ENCODE results near the gene ROM1. TPM values are rescaled to one million over a fixed set of nuclear protein-coding genes. Genes with fewer than 3 reads are reported as not detected.

The ROM1 gene
- total RNA-seq, 2 experiments from 2014 or later = 1.4 to 2.4 TPM

- H3K4me3 Mint-ChIP-seq = no peak overlapping the region
- no peak overlapping the region for H3K27ac Mint-ChIP-seq
- no peaks in the 10 kb centered on the region for H3K27me3 Mint-ChIP-seq
- POLR2A ChIA-PET = interaction anchor here (1.2 to 3.8 kb wide), 5 partner anchors 8 to 68 kb away, joined by 3 to 83 read pairs (median 5); partner anchors contain the start of genes B3GAT3, EML3, INTS5 and LBHD1
- DNase-seq = no peak
- no peaks in the 10 kb centered on the region for H3K9me3 Mint-ChIP-seq
- ATAC-seq (ENCODE audit: low read depth) = no peak
- H3K36me3 Mint-ChIP-seq = peaks cover 43% of the 10 kb centered on the region
- peaks cover 27% of the 10 kb centered on the region for H3K4me1 Mint-ChIP-seq
Observed at GRCh38 chr11:62603776-62604299, 9.2 kb upstream of the ROM1 start.

DNA sequence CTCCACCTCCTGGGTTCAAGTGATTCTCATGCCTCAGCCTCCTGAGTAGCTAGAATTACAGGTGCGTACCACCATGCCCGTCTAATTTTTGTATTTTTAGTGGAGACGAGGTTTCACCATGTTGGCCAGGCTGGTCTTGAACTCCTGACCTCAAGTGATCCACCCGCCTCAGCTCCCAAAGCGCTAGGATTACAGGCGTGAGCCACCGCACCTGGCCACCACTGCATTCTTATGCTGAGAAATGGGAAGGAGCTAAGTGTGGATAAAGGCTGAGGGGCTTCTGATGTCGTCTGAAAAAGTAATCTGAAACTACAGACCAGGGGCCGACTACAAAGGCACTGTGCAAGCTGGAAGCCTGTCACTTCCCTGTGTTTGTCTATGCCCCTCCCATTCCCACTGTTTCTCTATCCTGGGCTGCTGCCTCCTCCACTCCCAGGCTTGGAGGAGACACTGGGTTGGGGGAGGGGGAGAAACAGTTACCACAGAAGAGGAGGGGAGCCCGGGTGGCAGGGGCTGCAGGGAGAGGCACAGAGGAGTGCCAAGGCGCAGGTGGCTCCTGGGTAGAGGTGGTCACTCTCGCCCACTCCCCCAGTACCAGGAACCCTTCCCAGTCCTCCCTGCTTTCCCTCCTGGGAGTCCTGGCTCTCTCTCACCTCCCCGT is 8.5 kb upstream of the ROM1 start:
- Mint-ChIP-seq H3K4me1 (peaks cover 27% of the 10 kb centered on the region), H3K27me3 (no peaks in the 10 kb centered on the region), H3K27ac (no peak overlapping the region), H3K9me3 (no peaks in the 10 kb centered on the region), H3K36me3 (peaks cover 40% of the 10 kb centered on the region), H3K4me3 (no peak overlapping the region)
- ATAC-seq (ENCODE audit: low read depth) (no peak), DNase-seq (no peak)
- POLR2A ChIA-PET = interaction anchor here (1.2 to 1.7 kb wide), 3 partner anchors 17 to 68 kb away, joined by 3 to 5 read pairs (median 3); partner anchors contain the start of genes B3GAT3, INTS5, LBHD1 and UQCC3

DNA sequence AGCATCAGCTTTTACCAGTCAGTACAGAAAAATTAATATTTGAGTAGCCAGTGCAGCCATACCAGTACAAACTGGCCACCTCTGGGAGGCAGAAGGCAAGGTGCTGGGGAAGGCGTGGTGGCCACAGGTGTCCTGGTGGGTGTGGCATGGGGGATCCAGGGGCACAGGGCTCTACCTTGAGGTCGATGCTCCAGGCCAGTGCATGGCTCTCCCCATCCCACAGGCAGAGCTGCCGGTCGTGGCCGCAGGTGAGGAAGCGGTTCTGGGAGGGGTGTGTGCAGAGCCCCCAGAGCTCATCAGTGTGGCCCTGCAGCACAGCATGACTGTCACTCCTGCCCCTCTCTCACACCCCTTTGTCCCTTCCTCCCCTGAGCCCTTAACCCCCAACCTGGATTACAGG is 7.6 kb upstream of the ROM1 start:
- no peak overlapping the region for H3K27ac Mint-ChIP-seq
- POLR2A ChIA-PET = interaction anchor here (1.0 to 1.2 kb wide), 2 partner anchors 13 to 41 kb away, joined by 3 read pairs; partner anchors contain the start of gene GANAB

GRCh38 chr11:62605902-62606301 is 7.2 kb upstream of the ROM1 start:
- H3K36me3 Mint-ChIP-seq = peaks cover 32% of the 10 kb centered on the region
- no peak for DNase-seq
- H3K4me1 Mint-ChIP-seq = peaks cover 28% of the 10 kb centered on the region
- no peaks in the 10 kb centered on the region for H3K9me3 Mint-ChIP-seq
- no peak for ATAC-seq (ENCODE audit: low read depth)
- POLR2A ChIA-PET = interaction anchor here (1.0 to 1.2 kb wide), 2 partner anchors 14 to 41 kb away, joined by 3 read pairs; partner anchors contain the start of gene GANAB
- H3K4me3 Mint-ChIP-seq = no peak overlapping the region
- H3K27ac Mint-ChIP-seq = no peak overlapping the region
- H3K27me3 Mint-ChIP-seq = no peaks in the 10 kb centered on the region

More for the DNA sequence above, 7.6 kb upstream of the ROM1 start:
- ATAC-seq (ENCODE audit: low read depth) (no peak), DNase-seq (no peak)
- H3K4me3 Mint-ChIP-seq = no peak overlapping the region
- H3K4me1 Mint-ChIP-seq = peaks cover 27% of the 10 kb centered on the region
- H3K9me3 Mint-ChIP-seq = no peaks in the 10 kb centered on the region
- H3K27me3 Mint-ChIP-seq = no peaks in the 10 kb centered on the region
- H3K36me3 Mint-ChIP-seq = peaks cover 34% of the 10 kb centered on the region

DNA sequence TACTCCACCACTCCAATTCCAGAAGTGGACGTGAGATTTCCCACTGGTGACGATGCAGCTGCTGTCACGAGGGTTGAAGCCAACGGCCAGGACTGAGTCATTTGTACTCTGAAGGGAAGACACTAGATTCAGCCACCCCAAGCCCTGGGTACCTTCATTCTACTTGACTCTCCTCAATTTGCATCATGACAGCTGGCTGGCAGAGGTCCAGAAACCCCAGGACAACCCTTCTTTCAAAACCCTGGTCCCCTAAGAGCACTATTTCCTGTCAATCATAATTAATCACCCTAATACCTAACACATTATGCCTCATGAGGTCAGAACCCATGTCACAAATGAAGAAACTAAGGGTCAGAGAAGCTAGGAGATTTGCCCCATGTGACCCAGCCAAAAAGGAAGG is 5.3 kb upstream of the ROM1 start:
- no peak for ATAC-seq (ENCODE audit: low read depth)
- no peak overlapping the region for H3K4me3 Mint-ChIP-seq
- POLR2A ChIA-PET = interaction anchor here (0.7 to 2.0 kb wide), 3 partner anchors 9 to 212 kb away, joined by 3 to 12 read pairs (median 10); partner anchors contain the start of gene TUT1
- H3K27ac Mint-ChIP-seq = no peak overlapping the region
- no peaks in the 10 kb centered on the region for H3K9me3 Mint-ChIP-seq
- H3K4me1 Mint-ChIP-seq = peaks cover 28% of the 10 kb centered on the region
- peaks cover 28% of the 10 kb centered on the region for H3K36me3 Mint-ChIP-seq
- no peak for DNase-seq
- H3K27me3 Mint-ChIP-seq = no peaks in the 10 kb centered on the region

- Mint-ChIP-seq H3K9me3 (no peaks in the 10 kb centered on the region), H3K27ac (peak overlapping the region; percentile 30), H3K27me3 (no peaks in the 10 kb centered on the region), H3K4me1 (peaks cover 31% of the 10 kb centered on the region), H3K4me3 (peak overlapping the region; percentile 22), H3K36me3 (peaks cover 23% of the 10 kb centered on the region)
- ATAC-seq (ENCODE audit: low read depth) (no peak), DNase-seq (no peak)
- POLR2A ChIA-PET = interaction anchor here (0.7 to 2.0 kb wide), 5 partner anchors 9 to 41 kb away, joined by 3 to 12 read pairs (median 8); partner anchors contain the start of genes B3GAT3 and TUT1
Observed at GRCh38 chr11:62608776-62609175, 4.3 kb upstream of the ROM1 start.

DNA sequence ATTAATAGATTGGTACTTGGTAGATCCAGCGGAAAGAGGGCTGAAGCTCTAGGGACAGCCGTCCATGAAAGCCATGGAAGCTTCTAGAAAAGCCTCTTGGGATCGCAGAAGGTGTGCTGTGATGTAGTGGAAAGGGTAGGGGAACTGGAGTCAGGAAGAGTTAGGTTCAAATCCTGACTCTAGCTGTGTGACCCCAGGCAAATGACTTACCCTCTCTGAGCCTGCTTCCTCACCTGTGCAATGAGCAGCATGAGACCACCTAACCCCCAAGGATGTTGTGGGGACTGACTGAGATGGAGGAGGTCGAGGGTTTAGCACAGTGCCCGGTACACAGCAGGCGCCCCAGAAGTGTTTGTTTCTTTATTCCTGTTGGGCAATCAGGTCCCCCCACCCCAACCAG is 2.7 kb upstream of the ROM1 start:
- POLR2A ChIA-PET = interaction anchor here (1.0 to 5.0 kb wide), 8 partner anchors 9 to 271 kb away, joined by 3 to 50 read pairs (median 22); partner anchors contain the start of genes B3GAT3, C11orf98, CSKMT and INTS5
- Mint-ChIP-seq H3K4me1 (peaks cover 39% of the 10 kb centered on the region), H3K36me3 (peaks cover 16% of the 10 kb centered on the region)

DNA sequence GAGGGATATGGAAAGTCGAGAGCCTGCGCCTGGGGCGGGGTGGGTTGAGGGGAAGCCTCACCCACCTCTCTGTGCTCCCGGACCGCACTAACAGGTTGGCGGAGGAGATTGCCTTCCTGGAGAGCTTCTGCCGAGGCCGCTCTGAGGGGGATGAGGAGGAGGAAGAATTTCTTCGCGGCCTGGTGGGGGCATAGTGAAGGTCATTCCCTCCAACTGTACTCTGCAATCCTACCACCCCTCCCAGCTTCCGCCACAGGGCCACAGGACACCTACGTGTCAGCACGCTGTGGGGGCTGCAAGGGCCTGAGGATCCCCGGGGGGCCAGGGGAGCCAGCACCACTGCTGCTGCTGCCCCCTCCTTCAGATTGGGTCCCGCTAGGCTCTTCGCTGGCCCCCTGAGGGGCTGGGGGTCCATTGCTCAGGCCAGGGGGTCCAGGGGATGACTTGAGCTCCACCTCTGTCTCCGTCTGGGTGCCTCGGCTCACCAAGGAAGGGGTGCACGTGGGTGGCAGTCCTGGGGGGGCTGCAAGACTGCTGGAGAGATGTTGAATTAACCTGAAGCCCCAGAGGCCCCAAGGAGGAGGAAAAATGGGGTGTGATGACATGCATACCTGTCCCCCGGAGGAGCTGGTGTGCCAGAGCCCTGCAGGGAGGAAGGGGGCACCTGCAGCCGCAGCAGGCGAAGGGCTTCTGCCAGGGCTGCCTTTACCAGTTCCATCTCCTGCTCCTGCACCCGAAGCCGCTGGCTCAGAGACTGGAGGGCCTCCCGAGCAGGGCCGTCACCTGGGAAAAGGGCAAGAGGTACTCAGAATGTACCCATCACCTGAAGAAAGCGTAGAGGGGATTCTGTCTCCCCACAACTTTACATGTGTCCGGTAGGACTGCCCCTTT is 2.0 kb upstream of the ROM1 start:
- Mint-ChIP-seq H3K4me3 (peak overlapping the region; percentile 90), H3K27me3 (no peaks in the 10 kb centered on the region), H3K9me3 (no peaks in the 10 kb centered on the region), H3K36me3 (peaks cover 15% of the 10 kb centered on the region), H3K27ac (peak overlapping the region; percentile 93), H3K4me1 (peaks cover 39% of the 10 kb centered on the region)
- DNase-seq (no peak), ATAC-seq (ENCODE audit: low read depth) (no peak)
- POLR2A ChIA-PET = interaction anchor here (0.6 to 5.0 kb wide), 18 partner anchors 8 to 270 kb away, joined by 3 to 50 read pairs (median 7); partner anchors contain the start of genes B3GAT3, C11orf98, CSKMT and GANAB

More for the DNA sequence above, 2.7 kb upstream of the ROM1 start:
- ATAC-seq (ENCODE audit: low read depth) (no peak), DNase-seq (no peak)
- no peaks in the 10 kb centered on the region for H3K27me3 Mint-ChIP-seq
- H3K4me3 Mint-ChIP-seq = peak overlapping the region; percentile 90
- H3K27ac Mint-ChIP-seq = peak overlapping the region; percentile 93
- H3K9me3 Mint-ChIP-seq = no peaks in the 10 kb centered on the region

DNA sequence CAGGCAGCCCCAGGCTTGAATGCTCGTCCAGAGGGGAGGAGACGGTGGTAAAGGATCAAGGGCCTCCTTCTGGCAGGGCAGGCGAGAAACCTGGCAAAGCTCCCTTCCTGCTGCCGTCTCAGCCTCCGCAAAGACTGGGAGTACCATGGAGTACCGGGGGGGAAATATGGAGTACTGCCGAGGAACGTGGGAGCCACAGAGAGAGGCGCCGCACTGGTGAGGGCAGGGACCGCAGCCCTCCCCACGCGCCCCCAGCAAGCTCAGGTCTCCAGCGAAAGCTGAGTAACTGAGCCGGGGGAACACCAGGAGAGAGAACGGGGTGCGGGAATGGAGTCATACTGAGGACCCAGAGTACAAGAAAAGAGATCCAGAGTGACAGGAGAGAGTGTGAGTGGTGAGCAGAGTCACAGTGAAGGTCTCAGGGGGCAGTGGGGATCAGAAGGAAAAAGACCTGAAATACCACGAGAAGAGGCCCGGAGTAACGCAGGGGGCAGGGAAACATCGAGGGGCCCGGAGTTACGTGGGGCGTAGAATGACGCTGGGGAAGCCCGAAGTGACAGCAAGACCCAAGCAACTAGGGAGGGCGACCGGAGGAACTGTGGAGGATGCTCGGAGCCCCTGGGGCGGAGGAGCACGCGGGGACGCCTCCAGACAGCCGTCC is 1.2 kb upstream of the ROM1 start:
- Mint-ChIP-seq H3K27ac (peak overlapping the region; percentile 93), H3K9me3 (no peaks in the 10 kb centered on the region), H3K4me1 (peaks cover 39% of the 10 kb centered on the region)

DNA sequence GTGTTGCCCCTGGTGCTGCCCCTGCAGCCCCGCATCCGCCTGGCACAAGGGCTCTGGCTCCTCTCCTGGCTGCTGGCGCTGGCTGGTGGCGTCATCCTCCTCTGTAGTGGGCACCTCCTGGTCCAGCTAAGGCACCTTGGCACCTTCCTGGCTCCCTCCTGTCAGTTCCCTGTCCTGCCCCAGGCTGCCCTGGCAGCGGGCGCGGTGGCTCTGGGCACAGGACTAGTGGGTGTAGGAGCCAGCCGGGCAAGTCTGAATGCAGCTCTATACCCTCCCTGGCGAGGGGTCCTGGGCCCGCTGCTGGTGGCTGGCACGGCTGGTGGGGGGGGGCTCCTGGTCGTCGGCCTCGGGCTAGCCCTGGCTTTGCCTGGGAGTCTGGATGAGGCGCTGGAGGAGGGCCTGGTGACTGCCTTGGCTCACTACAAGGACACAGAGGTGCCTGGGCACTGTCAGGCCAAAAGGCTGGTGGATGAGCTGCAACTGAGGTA is 278 bp downstream of the ROM1 start:
- H3K27me3 Mint-ChIP-seq = no peaks in the 10 kb centered on the region
- DNase-seq (no peak), ATAC-seq (ENCODE audit: low read depth) (no peak)
- H3K9me3 Mint-ChIP-seq = no peaks in the 10 kb centered on the region
- H3K36me3 Mint-ChIP-seq = peaks cover 11% of the 10 kb centered on the region
- POLR2A ChIA-PET = interaction anchor here (1.2 to 5.0 kb wide), 11 partner anchors 8 to 103 kb away, joined by 3 to 50 read pairs (median 8); partner anchors contain the start of genes B3GAT3, C11orf98, CSKMT and GANAB
- H3K4me3 Mint-ChIP-seq = peak overlapping the region; percentile 60
- H3K27ac Mint-ChIP-seq = peak overlapping the region; percentile 79
- peaks cover 37% of the 10 kb centered on the region for H3K4me1 Mint-ChIP-seq

More for the DNA sequence above, 1.2 kb upstream of the ROM1 start:
- H3K4me3 Mint-ChIP-seq = peak overlapping the region; percentile 90
- POLR2A ChIA-PET = interaction anchor here (0.6 to 5.0 kb wide), 21 partner anchors 8 to 229 kb away, joined by 3 to 50 read pairs (median 6); partner anchors contain the start of genes B3GAT3, C11orf98, CSKMT and GANAB
- H3K27me3 Mint-ChIP-seq = no peaks in the 10 kb centered on the region
- peak; percentile 61 for DNase-seq
- ATAC-seq (ENCODE audit: low read depth) = peak; percentile 41
- peaks cover 12% of the 10 kb centered on the region for H3K36me3 Mint-ChIP-seq

DNA sequence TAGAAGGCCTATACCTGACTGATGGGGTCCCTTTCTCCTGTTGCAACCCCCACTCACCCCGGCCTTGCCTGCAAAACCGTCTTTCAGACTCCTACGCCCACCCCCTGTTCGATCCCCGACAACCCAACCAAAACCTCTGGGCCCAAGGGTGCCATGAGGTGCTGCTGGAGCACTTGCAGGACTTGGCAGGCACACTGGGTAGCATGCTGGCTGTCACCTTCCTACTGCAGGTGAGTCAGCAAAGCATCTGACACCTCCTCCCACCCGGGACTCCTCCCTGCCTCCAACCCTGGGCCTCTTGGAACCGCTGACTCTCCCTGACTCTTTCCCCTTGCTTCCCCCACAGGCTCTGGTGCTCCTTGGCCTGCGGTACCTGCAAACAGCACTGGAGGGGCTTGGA is 1.2 kb downstream of the ROM1 start:
- Mint-ChIP-seq H3K4me1 (peaks cover 36% of the 10 kb centered on the region), H3K9me3 (no peaks in the 10 kb centered on the region), H3K36me3 (peaks cover 11% of the 10 kb centered on the region), H3K4me3 (no peak overlapping the region), H3K27ac (peak overlapping the region; percentile 84), H3K27me3 (no peaks in the 10 kb centered on the region)
- POLR2A ChIA-PET = interaction anchor here (1.7 to 5.0 kb wide), 5 partner anchors 7 to 58 kb away, joined by 6 to 50 read pairs (median 30); partner anchors contain the start of genes B3GAT3, C11orf98, CSKMT and INTS5
- no peak for ATAC-seq (ENCODE audit: low read depth)
- DNase-seq = no peak

DNA sequence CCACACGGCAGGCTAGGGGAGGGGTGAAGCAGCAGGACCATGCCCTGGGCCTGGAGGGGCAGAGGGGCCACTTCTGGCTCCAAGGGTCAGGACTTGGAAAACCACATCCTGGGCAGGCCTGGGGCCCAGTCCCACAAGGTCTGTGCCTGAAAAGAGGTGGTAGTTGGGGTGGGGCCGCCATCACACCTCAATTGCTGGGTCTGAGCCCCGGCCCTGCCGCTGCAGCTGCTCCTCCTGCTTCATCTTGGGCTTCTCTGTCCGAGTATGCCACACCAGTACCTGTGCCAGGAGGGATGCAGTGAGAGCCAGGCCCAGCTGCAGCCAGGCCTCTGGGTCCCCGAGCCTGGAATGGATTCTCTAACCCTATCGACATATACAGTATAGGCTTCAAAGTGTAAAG is 2.5 kb downstream of the ROM1 start:
- no peaks in the 10 kb centered on the region for H3K27me3 Mint-ChIP-seq
- DNase-seq = no peak
- ATAC-seq (ENCODE audit: low read depth) = no peak
- H3K27ac Mint-ChIP-seq = no peak overlapping the region
- H3K36me3 Mint-ChIP-seq = peaks cover 11% of the 10 kb centered on the region
- H3K9me3 Mint-ChIP-seq = no peaks in the 10 kb centered on the region
- POLR2A ChIA-PET = interaction anchor here (1.1 kb wide), 1 partner anchor 25 kb away, joined by 6 read pairs; no protein-coding TSS in a partner anchor
- peaks cover 30% of the 10 kb centered on the region for H3K4me1 Mint-ChIP-seq
- H3K4me3 Mint-ChIP-seq = no peak overlapping the region
